Liver (tissue), 9 donors: ENCODE measurements around the gene ZYG11B. TPM values are rescaled to one million over a fixed set of nuclear protein-coding genes. Genes with fewer than 3 reads are reported as not detected.

ENCODE experiments used
- DNase-seq: peaks from one replicate; pipeline ENCODE4 v3.0.0-alpha.2; 2017; ENCODE audit warnings: low spot score
- H3K27ac ChIP-seq, 2 donors: one replicate each; pipeline ENCODE4 v1.7.0; 2013; ENCODE audit warnings: inconsistent platforms in 2 of 2, low read length in 2 of 2, control low read depth in 1 of 2, low read depth in 1 of 2, mild to moderate bottlenecking in 1 of 2
- H3K27me3 ChIP-seq, 4 donors: one replicate each; pipeline versions ENCODE4 v1.6.1 to v1.7.0; 2013; ENCODE audit warnings: low read length in 3 of 4, inconsistent platforms in 1 of 4, mild to moderate bottlenecking in 1 of 4, moderate library complexity in 1 of 4; ENCODE audit not compliant: control insufficient read depth in 4 of 4, insufficient read depth in 4 of 4
- H3K36me3 ChIP-seq, 4 donors: one replicate each; pipeline versions ENCODE4 v1.6.1 to v1.7.0; 2013; ENCODE audit warnings: low read length in 3 of 4, mild to moderate bottlenecking in 3 of 4, low read depth in 1 of 4, moderate library complexity in 1 of 4; ENCODE audit not compliant: control insufficient read depth in 4 of 4, insufficient read depth in 3 of 4
- H3K4me1 ChIP-seq, 4 donors: one replicate each; pipeline versions ENCODE4 v1.6.1 to v1.7.0; 2013; ENCODE audit warnings: low read length in 3 of 4, mild to moderate bottlenecking in 3 of 4, moderate library complexity in 1 of 4; ENCODE audit not compliant: control insufficient read depth in 4 of 4, insufficient read depth in 4 of 4
- H3K4me3 ChIP-seq, 3 donors: one replicate each; pipeline versions ENCODE4 v1.6.1 to v1.7.0; 2013; ENCODE audit warnings: low read length in 3 of 3, control low read depth in 1 of 3, low read depth in 1 of 3, mild to moderate bottlenecking in 1 of 3
- H3K9ac ChIP-seq, 2 donors: one replicate each; pipeline ENCODE4 v1.7.0; 2013; ENCODE audit warnings: low read length in 2 of 2, mild to moderate bottlenecking in 2 of 2, moderate library complexity in 2 of 2, control low read depth in 1 of 2, low read depth in 1 of 2
- H3K9me3 ChIP-seq, 4 donors: one replicate each; pipeline versions ENCODE4 v1.6.1 to v1.7.0; 2013; ENCODE audit warnings: low read length in 3 of 4; ENCODE audit not compliant: control insufficient read depth in 4 of 4
- CTCF ChIP-seq: fragments of 150-350 bp; IDR thresholded peaks from 2 replicates; pipeline ENCODE4 v1.5.1; 2017; ENCODE audit warnings: improper control_type of control experiment, low read depth, low read length; ENCODE audit not compliant: missing input control
- EGR1 ChIP-seq, 2 donors: IDR thresholded peaks; 2 replicates each; pipeline ENCODE4 v1.6.1; 2016 to 2018; ENCODE audit warnings: antibody characterized with exemption in 2 of 2, low read depth in 2 of 2
- FOXA1 ChIP-seq: IDR thresholded peaks from 2 replicates; pipeline ENCODE4 v1.6.1; 2016; ENCODE audit warnings: antibody characterized with exemption
- FOXA2 ChIP-seq: IDR thresholded peaks from 2 replicates; pipeline ENCODE4 v1.6.1; 2016; ENCODE audit warnings: antibody characterized with exemption
- GABPA ChIP-seq, 2 donors: IDR thresholded peaks in 1 of 2; conservative IDR thresholded peaks in 1 of 2; 2 replicates each; pipeline ENCODE4 v1.6.1; 2016; ENCODE audit warnings: antibody characterized with exemption in 2 of 2, mild to moderate bottlenecking in 1 of 2, moderate library complexity in 1 of 2
- HNF4A ChIP-seq, 2 donors: conservative IDR thresholded peaks; 2 replicates each; pipeline ENCODE4 v1.6.1; 2016; ENCODE audit warnings: antibody characterized with exemption in 2 of 2, mild to moderate bottlenecking in 2 of 2
- HNF4G ChIP-seq: IDR thresholded peaks from 2 replicates; pipeline ENCODE4 v1.6.1; 2016; ENCODE audit warnings: antibody characterized with exemption
- JUND ChIP-seq, 2 donors: IDR thresholded peaks; 2 replicates each; pipeline ENCODE4 v1.6.1; 2016; ENCODE audit warnings: antibody characterized with exemption in 2 of 2
- NR2F2 ChIP-seq: IDR thresholded peaks from 2 replicates; pipeline ENCODE4 v1.6.1; 2016; ENCODE audit warnings: antibody characterized with exemption
- RAD21 ChIP-seq, 2 donors: IDR thresholded peaks; 2 replicates each; pipeline ENCODE4 v1.6.1; 2016; ENCODE audit warnings: antibody characterized with exemption in 2 of 2, mild to moderate bottlenecking in 2 of 2
- REST ChIP-seq: IDR thresholded peaks from 2 replicates; pipeline ENCODE4 v1.6.1; 2016; ENCODE audit warnings: antibody characterized with exemption, mild to moderate bottlenecking
- RXRA ChIP-seq, 2 donors: IDR thresholded peaks; 2 replicates each; pipeline ENCODE4 v1.6.1; 2017 to 2018; ENCODE audit warnings: antibody characterized with exemption in 2 of 2, mild to moderate bottlenecking in 1 of 2
- SP1 ChIP-seq: IDR thresholded peaks from 2 replicates; pipeline ENCODE4 v1.6.1; 2018; ENCODE audit warnings: antibody characterized with exemption, mild to moderate bottlenecking
- TAF1 ChIP-seq: conservative IDR thresholded peaks from 2 replicates; pipeline ENCODE4 v1.6.1; 2016; ENCODE audit warnings: antibody characterized with exemption, mild to moderate bottlenecking
- YY1 ChIP-seq: IDR thresholded peaks from 2 replicates; pipeline ENCODE4 v1.6.1; 2016; ENCODE audit warnings: antibody characterized with exemption, mild to moderate bottlenecking
- ZBTB33 ChIP-seq: IDR thresholded peaks from 2 replicates; pipeline ENCODE4 v1.6.1; 2016; ENCODE audit warnings: antibody characterized with exemption
- WGBS: extraction: QIAGEN DNeasy Blood & Tissue Kit; methylation state at CpG from one replicate; pipeline ENCODE4 v1.1.7; 2013; 5-methylcytosine and 5-hydroxymethylcytosine counted together
- polyA plus RNA-seq, 2 donors: library from polyadenylated mRNA; stranded (reverse) in 1 of 2; unstranded in 1 of 2; fragments of 200-250 nt in 1 of 2; fragments of >200 nt in 1 of 2; fragmentation: Nextera tagmentation in 1 of 2; extraction: Ambion mirVana in 1 of 2; gene quantifications; one replicate each; pipeline versions ENCODE4 v1.2.1 to v1.2.3, GENCODE V29; 2013 to 2015
- total RNA-seq, 2 donors: library from RNA; depleted of rRNA; stranded (reverse); fragments of >200 nt; gene quantifications; one replicate each; pipeline ENCODE4 v1.2.3, GENCODE V29; 2014
- TF ChIP-seq, protein P1 (sequence below): IDR thresholded peaks from 2 replicates; pipeline ENCODE4 v1.6.1; 2016; ENCODE audit warnings: antibody characterized with exemption
- TF ChIP-seq, protein P2 (sequence below): IDR thresholded peaks from 2 replicates; pipeline ENCODE4 v1.6.1; 2016; ENCODE audit warnings: antibody characterized with exemption
- donor health status: healthy.
- donor health status: healthy.
- donor health status: healthy.
- donor health status: healthy.
- donor health status: healthy.

ZYG11B gene
- total and polyA plus RNA-seq, 4 donors: 6.1 to 111 (median 15.5) TPM

DNA sequence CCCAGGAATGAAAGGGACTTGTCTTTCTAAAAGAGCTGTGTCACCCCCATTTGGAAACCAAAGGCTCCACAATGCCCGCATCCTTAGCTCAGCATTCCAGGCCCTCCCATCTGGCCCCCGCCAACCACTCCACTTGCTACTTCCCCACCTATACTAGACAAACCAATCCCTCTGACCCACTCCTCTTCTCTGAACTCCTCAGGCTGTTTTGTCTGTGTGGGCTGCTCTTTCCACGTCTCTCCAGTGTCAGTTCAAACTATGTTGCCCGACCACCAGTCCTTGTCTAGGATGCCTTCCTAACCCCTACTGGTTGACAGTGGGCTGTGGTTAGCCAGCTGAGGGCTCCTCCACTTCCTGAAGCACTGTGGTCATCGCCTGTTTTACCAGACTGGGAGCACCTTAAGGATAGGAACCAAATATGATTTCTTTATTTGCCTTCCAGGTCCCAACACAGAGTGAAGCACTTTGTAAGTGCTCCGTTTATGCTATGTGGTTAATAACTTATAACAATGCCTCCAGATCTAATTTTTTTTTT lies 20.1 kb upstream of the ZYG11B start:
- Histone ChIP-seq H3K9me3 (no peaks in the 10 kb centered on the region), H3K36me3 (no peaks in the 10 kb centered on the region), H3K4me3 (no peak overlapping the region), H3K9ac (no peak overlapping the region), H3K4me1 (peaks cover 0 to 8% (median 5%) of the 10 kb centered on the region in 4 donors), H3K27me3 (no peaks in the 10 kb centered on the region), H3K27ac (no peak overlapping the region)
- TF ChIP-seq HNF4G: no peak
- TF ChIP-seq FOXA1: no peak
- TF ChIP-seq SP1: no peak
- TF ChIP-seq ZBTB33: no peak
- 74% methylated on average over 6 of the region's 6 CpGs for WGBS
- no peak for DNase-seq

- no peaks in the 10 kb centered on the region for H3K36me3 ChIP-seq
- no peaks in the 10 kb centered on the region for H3K9me3 ChIP-seq
- H3K4me3 ChIP-seq: no peak overlapping the region
- peaks cover 0 to 8% (median 5%) of the 10 kb centered on the region in 4 donors for H3K4me1 ChIP-seq
- no peaks in the 10 kb centered on the region for H3K27me3 ChIP-seq
- WGBS: 78% methylated on average over 18 of the region's 18 CpGs
- H3K27ac ChIP-seq: peak overlapping the region in 1 of 2 donors; percentile 42
- DNase-seq: no peak
- TF ChIP-seq SP1 (peak; percentile 94), TAF1 (no peak), JUND (IDR thresholded peaks at IDR 0.05) (no peak), EGR1 (IDR thresholded peaks at IDR 0.05; ENCODE audit: low read depth in 2 of 2) (no peak), CTCF (no peak), FOXA2 (peak; percentile 42), YY1 (peak; percentile 61), RXRA (IDR thresholded peaks at IDR 0.05) (peak; percentile 79 to 86), ZBTB33 (peak; percentile 51), RAD21 (IDR thresholded peaks at IDR 0.05) (peak; percentile 45 to 57), HNF4G (peak; percentile 38), FOXA1 (no peak), REST (peak; percentile 87), HNF4A (conservative IDR thresholded peaks at IDR 0.05) (peak; percentile 85), GABPA (IDR thresholded peaks at IDR 0.05 in 1 of 2, conservative IDR thresholded peaks at IDR 0.05 in 1 of 2) (no peak), NR2F2 (no peak)
- TF ChIP-seq, protein P1, sequence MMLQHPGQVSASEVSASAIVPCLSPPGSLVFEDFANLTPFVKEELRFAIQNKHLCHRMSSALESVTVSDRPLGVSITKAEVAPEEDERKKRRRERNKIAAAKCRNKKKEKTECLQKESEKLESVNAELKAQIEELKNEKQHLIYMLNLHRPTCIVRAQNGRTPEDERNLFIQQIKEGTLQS: no peak
- TF ChIP-seq, protein P2, sequence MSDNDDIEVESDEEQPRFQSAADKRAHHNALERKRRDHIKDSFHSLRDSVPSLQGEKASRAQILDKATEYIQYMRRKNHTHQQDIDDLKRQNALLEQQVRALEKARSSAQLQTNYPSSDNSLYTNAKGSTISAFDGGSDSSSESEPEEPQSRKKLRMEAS: peak; percentile 61
- no peak overlapping the region for H3K9ac ChIP-seq
Measured at GRCh38 chr1:52706941-52707926, 19.0 kb upstream of the ZYG11B start.
